D341Med (cell line): ENCODE results near the gene SLC4A5.
"Not testable (repeated sequence)": the region's sequence is repeated elsewhere in the genome, so short reads cannot be mapped to it uniquely, and the experiment has no call there.

Source experiments
- DNase-seq: peaks from one replicate; pipeline ENCODE4 v3.0.0; 2012; ENCODE audit warnings: low spot score

Gene SLC4A5

GRCh38 chr2:74228772-74229171 lies 114.4 kb downstream of the SLC4A5 start:
- no peak for DNase-seq

DNA sequence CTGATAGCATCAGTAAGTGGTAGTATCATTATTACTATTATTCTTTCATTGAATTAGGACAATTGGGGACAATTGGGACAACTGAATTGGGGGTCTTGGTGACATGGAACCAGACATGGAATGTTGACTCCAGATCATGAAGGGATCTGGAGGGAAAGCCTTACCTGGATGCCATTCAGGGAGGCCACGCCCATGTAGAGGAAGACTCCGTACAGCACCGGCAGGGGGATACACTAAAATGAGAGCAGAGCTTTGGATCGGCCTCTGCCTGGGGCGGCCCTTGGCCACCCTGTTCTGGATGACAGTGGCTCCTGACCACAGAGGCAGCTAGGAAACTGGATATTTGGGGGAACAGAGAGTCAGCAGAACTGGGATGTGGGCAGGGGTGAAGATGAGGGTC lies 115.6 kb downstream of the SLC4A5 start:
- DNase-seq = no peak

DNA sequence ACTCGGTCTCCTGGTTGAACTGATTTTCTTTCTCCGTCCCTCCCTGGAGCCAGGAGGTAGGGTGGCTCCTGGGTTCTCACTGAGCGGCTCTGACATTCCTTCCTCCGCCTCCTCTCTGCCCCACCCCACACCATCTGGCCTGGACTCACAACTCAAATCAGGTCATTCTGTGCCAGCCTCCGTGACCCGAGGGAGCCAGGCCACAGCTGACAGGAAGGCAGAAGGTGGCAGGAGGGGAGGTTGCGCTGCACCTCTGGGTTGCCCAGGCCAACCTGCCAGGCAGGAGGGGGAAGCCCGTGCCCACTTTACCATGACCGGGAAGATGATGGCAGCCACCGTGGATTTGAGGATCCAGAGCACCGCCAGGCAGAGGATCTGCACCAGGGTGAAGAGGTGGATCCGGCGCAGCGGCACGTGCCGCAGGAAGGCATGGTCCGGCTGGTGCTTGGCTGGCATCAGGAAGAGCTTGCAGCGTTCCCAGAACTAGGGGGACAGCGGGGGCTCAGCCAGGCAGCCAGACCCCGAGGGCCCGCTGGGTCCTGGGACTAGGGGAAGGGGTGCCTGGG lies 116.5 kb downstream of the SLC4A5 start:
- DNase-seq = no peak

DNA sequence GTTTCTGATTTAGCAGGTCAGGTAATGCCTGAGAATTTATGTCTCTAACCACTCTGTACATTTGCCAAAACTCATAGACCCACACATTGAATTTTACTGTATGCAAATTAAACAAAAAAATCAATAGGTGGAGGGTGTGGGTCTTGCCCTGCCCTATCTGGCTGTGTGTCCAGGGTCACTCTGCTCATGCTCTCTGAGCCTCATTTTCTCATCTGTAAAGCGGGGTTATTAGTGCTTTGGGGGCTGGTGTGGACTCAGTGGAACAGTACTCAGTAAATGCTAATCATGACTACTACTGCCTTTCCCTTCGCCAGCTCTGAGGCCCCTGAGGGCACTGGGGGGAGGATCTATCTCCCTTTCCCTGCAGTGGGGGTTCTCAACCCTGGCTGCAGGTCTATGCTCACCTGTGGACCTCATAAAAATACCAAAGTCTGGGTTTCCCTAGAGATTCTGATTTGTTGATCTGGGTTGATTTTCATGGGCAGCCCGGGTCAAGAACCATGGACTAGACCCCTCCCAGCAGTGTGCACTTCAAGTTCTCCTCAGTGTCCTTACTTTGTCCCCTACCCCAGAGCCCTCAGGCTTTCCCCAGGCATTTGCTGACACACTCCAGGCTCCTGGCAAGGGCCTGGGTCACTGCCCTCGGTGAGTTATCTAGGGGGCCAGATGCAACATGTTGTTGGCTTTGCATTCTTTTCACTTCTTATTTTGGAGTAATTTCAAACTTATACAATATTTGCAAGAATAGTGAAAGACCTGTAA lies 117.3 kb downstream of the SLC4A5 start:
- DNase-seq = no peak

DNA sequence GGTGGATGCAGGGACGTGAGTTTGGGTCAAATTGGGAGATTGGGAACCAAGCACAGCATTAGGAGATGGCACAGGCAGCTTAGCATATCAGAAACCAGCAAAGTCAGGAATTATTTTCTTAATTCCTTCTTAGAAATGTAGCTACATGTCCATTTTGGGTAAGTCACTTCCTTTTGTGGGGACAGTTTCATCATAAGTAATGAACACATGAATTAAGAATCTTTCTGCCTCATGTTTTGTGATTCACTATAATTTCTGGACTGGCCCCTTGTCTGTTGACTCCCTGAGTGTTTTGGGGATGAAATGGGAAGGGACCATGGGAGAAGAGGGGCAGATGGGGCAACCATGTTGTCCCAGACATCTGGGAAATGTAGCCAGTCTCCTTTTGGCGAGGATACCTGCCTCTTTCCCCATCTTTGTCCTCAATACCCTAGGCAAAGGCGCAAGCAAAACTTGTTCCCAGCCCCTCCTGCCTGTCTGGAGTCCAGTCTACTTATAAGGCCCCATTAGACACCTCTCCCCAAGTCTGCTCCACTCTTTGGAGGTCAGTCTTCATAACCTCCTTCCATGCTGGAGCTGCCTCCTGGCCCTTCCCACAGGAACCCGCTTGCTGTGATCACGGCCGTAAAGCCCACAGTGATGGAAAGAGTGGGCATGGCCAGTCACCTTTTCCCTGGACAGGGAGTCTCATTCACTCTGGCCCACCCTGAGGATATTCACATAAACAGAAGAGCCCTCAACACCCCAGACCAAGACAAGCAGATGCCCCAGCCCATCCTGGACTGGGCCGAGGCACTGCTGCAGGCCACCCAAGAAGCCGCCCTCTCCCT lies 119.1 kb downstream of the SLC4A5 start:
- DNase-seq = no peak

GRCh38 chr2:74222300-74222650 lies 120.9 kb downstream of the SLC4A5 start:
- no peak for DNase-seq

DNA sequence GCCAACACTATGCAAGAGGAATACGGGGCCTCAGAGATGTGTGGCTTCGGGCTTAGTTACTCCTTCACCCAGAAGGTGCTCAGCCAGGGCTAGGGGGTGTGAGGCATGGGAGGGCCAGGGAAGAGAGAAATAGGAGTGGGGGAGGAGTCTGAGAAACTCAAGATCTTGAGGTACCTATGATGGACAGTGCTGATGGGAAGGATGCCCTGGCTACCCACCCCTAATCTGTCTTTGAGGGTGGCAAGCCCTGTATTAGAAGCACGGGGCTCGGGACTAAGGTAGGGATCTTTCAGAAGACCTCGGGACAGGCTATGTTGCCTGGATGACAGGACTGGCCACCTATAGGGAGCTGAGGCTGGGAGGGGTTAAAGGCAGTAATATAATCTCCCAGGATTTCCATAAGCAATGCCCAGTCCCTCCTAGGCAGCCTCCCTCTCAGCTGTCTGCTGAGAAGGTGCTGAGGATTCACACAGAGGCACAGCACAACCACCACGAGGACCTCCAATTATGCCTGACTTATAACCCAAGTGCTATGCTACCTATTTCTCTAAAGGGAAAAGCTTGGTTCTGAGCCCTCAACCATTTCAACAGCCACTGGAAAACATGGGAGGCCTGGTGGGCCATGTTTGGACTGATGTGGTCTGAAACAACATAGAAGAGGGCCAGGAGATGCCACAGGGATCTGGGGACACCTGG lies 121.5 kb downstream of the SLC4A5 start:
- DNase-seq = no peak

DNA sequence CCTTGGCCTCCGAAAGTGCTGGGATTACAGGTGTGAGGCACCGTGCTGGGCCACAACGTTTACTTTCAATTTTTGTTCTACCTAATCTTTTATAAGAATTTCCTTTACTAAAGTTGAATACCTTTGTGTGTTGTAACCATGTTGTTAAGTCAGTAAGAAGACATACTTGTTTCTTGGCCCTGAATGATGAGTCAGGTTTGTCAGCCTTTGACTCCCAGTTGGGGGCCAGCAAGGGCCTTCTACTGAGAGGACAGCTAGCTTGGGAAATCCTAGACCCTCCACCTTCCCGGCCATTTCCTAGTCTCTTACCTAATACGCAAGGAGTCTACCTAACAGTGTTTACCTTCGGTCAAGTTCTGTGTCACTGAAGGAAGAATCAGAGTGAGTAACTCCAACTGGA lies 122.1 kb downstream of the SLC4A5 start:
- DNase-seq = no peak

- no peak for DNase-seq
Observed at GRCh38 chr2:74219846-74220486, 123.2 kb downstream of the SLC4A5 start.

DNA sequence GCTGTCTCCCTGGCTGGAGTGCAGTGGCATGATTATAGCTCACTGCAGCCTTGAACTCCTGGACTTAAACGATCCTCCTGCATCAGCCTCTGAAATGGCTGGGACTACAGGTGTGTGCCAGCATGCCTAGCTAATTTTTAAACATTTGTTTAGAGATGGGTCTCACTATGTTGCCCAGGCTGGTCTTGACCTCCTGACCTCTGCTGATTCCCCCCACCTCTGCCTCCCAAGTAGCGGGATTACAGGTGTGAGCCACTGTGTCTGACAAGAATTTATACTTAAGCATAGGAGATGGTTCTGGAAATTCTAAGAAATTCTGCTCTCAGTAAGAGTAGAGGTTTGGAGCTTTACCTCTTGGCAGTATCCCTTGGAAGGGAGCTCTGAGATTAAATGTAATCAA lies 126.6 kb downstream of the SLC4A5 start:
- no peak for DNase-seq

- not testable (repeated sequence) for DNase-seq
Observed at GRCh38 chr2:74215771-74216170, 127.4 kb downstream of the SLC4A5 start.

GRCh38 chr2:74212702-74213410 lies 130.4 kb downstream of the SLC4A5 start:
- no peak for DNase-seq

DNA sequence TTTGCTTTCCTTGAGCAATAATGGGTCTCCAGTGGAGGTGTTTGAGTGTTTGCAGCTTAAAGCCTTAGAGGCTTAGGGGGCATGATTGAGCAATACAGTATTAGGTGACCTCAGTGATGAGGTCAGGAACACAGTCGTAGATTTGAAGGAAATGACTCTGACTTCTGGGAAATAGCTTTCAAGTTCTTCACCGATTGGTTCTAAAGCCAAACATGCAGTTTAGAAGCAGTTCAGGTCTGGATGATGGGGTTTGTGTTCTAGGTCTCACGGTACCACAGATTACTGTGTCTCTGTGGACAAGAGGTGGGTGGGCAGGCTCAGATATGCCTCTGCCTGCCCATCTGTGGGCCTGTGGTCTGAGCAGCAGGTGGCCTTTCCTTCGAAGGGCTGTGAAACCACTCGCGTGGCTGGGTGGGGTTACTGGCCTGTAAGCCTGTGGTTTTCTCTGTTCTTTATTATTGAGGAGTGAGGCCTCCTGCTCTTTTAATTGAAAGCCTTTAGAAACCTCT lies 137.0 kb downstream of the SLC4A5 start:
- DNase-seq = no peak

DNA sequence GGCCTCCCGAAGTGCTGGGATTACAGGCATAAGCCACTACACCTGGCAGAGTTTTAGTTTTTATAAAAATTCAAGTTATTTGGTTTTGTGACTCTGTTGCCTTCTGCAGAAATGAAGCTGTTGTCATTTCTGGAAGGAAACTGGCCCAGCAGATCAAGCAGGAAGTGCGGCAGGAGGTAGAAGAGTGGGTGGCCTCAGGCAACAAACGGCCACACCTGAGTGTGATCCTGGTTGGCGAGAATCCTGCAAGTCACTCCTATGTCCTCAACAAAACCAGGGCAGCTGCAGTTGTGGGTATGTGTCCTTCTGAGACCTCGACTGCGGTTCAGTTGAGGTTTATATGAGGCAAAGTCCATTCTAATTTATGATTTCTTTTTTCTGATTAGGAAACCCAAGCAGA lies 137.6 kb downstream of the SLC4A5 start:
- DNase-seq = no peak

DNA sequence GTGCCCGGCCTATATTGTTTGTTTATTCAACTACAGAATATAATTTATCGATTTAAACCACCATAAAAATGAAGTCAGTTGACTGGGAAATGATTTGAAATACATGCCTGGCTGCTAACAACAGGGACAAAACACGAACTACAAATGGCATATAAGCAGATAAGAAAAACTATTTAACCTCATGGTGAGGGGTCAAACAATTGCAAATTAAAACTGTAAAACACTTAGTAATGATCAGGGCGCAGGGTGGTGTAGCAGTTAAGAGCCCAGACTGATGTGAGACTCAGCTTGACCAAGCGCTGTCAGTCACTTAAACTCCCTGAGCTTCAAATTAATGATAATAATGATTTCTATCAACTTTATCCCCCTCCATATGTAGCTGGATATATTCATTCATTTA lies 138.1 kb downstream of the SLC4A5 start:
- DNase-seq = no peak

DNA sequence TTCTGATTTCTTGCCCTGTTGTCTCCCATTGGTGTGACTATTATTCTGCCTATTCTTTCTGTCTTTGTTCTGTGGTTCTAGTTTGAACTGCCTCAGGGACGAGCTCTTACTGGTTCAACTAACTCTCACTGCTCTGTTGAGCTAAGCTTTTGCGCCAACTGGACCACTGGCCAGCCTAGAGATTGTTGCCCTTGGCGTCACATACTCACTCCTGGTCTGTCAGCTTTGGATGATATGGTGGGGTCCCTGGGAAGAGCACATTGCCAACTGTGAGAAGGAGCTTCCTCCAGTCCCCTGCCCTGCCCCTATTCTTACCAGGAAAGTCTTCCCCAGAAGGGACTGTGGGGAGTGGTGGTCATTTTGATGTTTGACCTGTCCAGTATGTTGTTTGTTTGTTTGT lies 138.8 kb downstream of the SLC4A5 start:
- DNase-seq = no peak

GRCh38 chr2:74201596-74201995 lies 141.6 kb downstream of the SLC4A5 start:
- DNase-seq = no peak

- no peak for DNase-seq
Observed at GRCh38 chr2:74201196-74201595, 142.0 kb downstream of the SLC4A5 start.

GRCh38 chr2:74199871-74200305 lies 143.3 kb downstream of the SLC4A5 start:
- DNase-seq = no peak

DNA sequence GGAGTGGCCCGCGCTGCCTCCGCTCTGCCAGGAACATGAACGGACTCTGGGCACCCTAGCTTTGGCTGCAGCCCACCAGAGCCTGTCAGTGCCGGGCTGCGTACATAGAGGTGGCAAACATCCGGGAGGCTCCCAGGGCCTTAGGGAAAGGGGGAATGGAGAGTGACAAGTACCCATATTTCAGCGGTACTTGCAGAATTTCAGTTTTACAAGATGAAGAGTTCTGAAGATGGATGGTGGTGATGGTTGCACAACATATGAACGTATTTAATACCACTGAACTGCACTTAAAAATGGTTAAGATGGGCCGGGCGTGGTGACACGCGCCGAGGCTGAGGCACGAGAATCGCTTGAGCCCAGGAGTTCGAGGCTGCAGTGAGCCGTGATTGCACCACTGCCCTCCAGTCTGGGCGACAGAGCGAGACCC lies 143.9 kb downstream of the SLC4A5 start:
- no peak for DNase-seq
